ENCODE results near the gene MDK.

MDK gene

GRCh38 chr11:46347637-46348311 lies 33.7 kb upstream of the MDK start:
- DNase-seq (ENCODE audit: low spot score), result no peak

DNA sequence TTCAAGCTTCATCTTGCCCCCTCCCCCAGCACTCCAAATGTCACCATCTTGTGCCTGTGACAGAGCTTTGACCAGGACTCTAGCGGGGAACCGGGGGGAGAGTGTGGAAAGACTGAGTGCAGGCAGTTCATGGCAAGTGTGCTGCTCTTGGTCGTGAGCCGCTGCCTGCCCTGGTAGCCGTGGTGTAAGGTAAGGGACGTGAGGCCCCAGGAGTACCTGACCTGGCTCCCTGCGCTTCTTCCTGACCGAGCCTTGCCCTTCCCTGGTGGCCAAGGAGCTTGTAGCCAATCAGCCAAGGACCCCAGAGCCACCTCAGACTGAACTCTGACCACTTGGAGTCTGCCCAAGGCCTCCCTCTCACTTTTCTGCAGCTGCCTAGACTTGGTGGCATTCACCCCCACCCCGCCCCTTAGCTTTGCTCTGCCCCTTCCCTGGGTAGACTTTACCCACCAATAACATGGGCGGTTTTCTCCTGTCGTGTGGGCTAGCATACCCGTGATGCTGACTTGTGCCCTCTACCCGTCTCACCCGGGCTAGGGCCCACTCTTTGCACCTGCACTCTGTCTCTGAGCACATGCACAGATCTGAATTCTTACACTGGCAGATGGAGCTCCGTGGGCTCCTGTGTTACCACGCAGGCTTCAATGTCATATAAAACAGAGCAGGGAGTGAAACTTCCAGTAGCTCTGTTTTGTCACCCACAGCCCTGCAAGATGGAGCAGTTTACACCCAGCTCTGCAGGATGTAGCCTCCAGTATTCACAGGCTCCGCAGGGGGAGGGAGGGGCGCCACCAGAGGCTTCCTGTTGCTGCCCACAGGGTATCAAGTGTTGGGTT lies 32.7 kb upstream of the MDK start:
- peak; percentile 77 for DNase-seq (ENCODE audit: low spot score)

DNA sequence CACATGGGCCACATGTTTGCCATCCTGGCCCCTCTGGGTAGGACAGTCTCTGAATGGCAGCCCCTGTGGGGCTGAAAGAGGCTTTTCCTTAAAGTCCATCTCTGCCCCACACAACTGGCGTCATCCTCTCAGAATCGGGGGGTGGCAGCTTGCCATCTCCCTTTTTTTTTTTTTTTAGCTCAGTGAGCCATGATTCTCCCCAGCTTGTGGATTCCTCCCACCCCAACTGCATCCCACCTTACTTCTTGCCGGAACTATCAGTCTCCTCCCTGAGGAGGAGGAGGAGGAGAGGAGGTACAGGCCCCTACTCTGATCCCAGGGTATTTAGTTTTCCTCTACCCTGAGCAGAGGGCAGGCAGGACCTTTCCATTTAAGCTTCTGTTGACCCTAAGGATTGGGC lies 30.8 kb upstream of the MDK start:
- DNase-seq (ENCODE audit: low spot score), result no peak

- no peak for DNase-seq (ENCODE audit: low spot score)
Measured at GRCh38 chr11:46351148-46351547, 30.3 kb upstream of the MDK start.

DNA sequence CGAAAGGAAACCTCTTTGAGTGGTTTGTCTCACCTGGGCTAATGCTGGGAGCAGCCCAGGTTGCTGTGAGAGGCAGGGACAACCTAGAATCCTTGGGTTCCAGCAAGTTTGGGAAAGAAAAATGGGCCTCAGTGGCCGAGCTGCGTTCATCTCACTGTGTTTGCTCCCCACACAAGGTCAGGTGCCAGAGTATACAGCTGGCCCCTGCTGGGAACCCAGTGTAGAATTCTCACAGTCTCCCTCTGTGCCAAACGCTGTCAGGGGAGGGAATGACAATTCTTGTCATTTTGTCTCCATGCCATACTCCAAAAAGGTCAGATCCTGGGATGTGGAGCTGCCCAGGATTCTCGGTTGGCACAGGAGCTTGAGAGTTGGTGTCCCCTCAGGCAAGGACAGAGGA lies 29.9 kb upstream of the MDK start:
- DNase-seq (ENCODE audit: low spot score), result no peak

DNA sequence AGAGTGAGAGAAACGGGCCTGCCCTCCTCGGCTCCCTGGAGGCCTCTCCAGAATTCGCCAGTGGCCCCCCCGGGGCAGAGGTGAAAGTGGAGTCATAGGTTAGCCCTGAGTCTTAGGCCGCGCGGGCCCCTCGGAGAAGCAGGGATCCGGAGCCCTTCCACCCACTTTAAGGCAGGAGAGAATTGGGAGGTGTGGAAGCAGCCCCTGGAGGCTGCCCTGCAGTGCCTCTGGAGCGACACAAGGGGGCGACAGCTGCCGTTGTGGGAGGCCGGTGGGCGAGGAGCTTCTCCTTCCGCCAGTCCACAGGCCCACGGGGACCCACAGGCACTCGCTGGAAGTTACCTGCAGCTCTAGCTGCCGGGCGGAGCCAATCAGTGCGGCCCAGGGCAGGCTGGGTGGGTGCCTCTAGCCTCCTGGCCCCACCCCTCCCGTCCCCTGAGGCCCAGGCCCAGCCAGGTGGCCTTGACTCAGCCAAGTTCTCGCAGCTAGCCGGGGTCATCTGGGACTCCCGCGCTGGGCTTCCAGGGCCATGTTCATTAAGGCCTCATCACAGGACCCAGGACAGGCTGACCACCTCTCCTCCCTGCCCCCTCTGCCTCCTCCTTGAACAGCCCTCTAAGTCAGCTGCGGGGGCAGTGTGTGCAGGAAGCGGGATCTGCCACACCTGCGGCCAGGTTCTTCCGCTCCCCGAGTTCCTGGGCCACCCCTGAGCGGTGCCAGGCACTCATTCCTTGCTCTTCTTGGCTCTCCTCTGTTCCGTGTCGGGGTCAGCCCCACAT lies 29.2 kb upstream of the MDK start:
- no peak for DNase-seq (ENCODE audit: low spot score)

- no peak for DNase-seq (ENCODE audit: low spot score)
Measured at GRCh38 chr11:46353698-46354097, 27.8 kb upstream of the MDK start.

- no peak for DNase-seq (ENCODE audit: low spot score)
Measured at GRCh38 chr11:46356924-46357482, 24.5 kb upstream of the MDK start.

DNA sequence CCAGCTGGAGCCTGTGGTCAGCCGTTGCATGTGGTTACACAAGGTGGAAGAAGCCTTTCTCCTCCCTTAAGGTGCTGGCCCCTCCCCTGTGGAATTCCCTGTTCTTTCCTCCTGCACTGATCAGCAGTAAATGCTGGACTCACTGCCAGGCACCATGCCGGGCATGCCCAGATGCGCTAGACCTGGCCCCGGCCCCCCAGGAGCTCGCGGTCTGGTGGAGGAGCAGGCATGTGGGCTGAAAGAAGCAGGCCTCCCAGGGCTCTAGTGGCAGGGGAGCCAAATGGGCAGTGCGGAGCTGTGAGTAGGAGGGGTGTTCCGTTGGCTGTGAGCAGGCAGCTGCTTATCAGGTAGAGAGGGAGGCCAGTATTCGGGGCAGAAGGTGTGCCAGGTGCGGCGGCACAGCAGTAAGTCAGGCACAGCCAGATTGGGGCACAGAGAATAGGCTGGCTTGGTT lies 24.0 kb upstream of the MDK start:
- DNase-seq (ENCODE audit: low spot score), result no peak

DNA sequence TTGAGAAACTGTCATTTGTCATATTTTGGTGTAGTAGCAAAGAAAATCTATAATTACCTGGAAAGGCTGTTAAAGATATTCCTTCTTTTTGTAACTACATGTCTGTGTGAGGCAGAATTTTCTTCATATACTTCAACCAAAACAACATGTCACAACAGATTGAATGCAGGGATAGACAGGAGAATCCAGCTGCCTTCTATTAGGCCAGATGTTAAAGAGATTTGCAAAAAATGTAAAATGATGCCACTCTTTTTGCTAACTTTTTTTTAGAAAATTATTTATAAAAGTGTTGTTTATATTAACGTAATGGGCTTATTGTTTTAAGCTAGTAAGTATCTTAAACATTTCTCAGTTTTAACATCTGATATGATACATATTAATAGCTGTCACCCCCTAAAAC lies 21.5 kb upstream of the MDK start:
- DNase-seq (ENCODE audit: low spot score), result no peak

GRCh38 chr11:46360878-46361277 lies 20.6 kb upstream of the MDK start:
- no peak for DNase-seq (ENCODE audit: low spot score)

- DNase-seq (ENCODE audit: low spot score), result peak; percentile 74
Measured at GRCh38 chr11:46361283-46362155, 19.9 kb upstream of the MDK start.

DNA sequence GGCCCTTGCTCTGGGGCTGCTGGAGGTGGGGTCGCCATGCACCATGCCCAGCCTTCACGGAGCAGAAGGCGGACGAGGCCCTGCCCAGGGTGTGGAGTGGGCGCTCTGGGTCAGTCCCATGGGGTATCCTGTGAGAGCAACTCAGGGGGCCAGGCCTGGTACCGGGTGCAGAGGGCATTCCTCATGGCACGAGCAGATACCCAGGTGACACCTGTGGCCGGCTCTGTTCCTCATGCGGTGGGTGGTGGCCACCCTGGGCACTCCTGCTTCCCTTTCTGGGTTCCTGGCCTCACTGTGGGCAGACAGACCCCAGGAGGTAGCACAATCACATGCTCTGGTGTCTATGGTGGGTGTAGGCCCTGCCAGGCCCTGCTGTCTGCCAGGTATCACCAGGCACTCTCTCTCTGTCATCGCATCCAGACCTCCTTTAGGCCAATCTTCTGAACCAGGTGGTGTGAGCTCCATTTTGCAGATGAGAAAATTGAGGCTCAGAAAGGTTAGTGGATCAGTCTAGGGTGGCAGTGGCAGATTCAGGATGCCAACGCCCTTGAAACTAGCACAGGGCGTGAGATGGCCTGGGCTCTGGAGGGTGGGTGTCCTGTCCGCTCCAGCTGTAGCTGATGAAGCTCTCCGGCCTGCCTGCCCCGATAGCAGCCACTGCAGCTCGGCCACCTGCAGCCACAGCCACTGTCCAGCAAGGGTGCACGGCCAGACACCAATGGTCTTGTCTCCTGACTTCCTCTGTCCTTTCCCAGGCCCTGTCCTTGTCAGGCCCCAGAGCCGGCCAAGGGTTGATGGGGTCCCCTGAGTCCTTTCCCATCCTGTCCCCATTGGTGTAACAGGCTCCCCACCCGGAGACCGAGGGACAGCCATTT lies 19.1 kb upstream of the MDK start:
- no peak for DNase-seq (ENCODE audit: low spot score)

DNA sequence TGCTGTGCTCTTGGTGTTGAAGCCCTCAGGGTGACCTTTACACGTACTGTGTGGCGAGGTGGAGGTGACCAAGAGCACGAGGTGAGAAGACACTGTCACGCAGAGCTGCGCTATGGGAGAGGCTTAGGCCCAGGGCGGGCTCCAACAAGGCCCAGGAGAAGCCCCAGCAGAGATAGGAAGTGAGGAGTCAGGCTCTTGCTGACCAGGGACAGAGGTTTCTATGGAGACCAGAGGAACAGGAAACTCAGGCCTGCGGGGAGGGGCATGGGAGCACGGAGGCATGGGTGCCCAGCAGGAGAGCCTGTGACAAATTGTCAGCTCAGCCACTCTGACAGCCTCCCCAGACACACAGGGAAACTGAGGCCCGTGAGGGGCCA lies 18.4 kb upstream of the MDK start:
- no peak for DNase-seq (ENCODE audit: low spot score)

DNA sequence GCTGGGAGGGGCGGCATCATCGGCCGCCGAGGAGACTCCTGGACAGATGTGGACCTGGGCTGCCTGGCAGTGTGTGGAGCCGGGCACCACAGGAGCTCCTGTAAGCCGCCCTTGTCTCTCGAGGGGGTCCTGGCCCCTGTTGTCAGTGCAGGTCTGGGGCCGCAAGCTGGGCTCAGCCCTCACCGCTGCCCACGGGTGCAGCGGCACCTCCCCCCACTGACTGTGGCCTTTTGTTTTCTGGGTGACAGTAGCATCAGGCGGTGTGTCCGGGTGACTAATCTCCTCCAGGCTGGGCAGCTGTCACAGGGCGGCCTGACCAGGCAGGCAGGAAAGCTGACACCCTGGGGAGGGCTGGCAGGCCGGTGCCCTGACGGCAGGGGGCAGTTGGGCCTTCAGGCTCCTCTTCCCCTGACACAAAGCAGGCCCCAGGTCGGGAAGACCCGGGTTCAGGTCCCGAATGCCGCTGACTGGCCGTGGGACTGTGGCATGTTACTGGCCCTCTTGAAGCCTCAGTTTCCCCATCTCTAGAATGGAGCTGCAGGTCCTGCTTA lies 17.9 kb upstream of the MDK start:
- peak; percentile 85 for DNase-seq (ENCODE audit: low spot score)

DNA sequence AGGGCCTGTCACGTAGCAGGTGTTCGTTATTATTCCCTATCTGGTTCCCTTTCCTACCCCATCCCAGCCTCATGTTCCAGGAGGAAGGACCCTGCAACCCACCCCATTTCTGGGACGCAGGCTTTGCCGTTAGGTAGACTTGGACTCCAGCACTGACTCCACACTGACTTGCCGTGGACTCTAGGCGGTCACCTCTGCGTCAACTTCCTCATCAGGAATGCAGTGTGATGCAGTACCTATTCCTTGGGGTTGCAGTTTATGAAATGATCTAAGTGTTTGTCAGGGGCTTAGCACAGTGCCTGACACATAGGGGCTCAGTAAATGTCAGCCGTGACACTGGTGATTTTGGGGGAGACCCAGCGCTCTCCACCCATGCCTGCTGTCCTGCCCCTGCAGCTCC lies 17.4 kb upstream of the MDK start:
- no peak for DNase-seq (ENCODE audit: low spot score)

GRCh38 chr11:46364791-46365190 lies 16.7 kb upstream of the MDK start:
- no peak for DNase-seq (ENCODE audit: low spot score)

DNA sequence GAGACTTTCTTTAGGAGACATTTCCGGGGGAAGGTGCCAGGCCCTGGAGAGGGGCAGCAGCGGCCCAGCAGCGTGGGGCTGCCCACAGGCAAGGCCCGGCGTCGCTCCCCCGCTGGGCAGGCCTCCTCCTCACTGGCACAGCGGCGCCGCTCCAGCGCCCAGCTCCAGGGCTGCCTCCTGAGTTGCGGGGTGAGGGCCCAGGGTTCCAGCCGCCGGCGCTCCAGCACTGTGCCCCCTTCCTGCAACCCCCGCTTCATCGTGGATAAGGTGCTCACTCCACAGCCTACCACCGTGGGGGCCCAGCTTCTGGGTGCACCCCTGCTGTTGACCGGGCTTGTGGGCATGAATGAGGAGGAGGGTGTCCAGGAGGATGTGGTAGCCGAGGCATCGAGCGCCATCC lies 15.2 kb upstream of the MDK start:
- DNase-seq (ENCODE audit: low spot score), result no peak

DNA sequence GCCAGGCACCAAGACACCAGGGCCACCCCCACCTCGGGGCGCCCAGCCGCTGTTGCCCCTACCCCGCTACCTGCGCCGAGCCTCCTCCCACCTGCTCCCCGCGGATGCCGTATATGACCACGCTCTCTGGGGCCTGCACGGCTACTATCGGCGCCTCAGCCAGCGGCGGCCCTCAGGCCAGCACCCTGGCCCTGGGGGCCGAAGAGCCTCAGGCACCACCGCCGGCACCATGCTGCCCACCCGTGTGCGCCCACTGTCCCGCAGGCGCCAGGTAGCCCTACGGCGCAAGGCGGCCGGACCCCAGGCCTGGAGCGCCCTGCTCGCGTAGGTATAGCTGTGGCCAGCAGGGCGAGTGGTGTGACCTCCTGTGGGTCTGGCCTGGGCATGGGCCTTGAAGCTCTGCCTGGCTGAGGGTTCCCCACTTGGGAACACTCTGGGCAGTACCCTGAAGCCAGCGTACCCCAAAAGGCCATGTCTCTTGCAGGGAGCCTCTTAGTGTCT lies 14.8 kb upstream of the MDK start:
- no peak for DNase-seq (ENCODE audit: low spot score)

Measured in putamen (tissue), 1 donor.